ENCODE data around the gene MYBBP1A.

DNA sequence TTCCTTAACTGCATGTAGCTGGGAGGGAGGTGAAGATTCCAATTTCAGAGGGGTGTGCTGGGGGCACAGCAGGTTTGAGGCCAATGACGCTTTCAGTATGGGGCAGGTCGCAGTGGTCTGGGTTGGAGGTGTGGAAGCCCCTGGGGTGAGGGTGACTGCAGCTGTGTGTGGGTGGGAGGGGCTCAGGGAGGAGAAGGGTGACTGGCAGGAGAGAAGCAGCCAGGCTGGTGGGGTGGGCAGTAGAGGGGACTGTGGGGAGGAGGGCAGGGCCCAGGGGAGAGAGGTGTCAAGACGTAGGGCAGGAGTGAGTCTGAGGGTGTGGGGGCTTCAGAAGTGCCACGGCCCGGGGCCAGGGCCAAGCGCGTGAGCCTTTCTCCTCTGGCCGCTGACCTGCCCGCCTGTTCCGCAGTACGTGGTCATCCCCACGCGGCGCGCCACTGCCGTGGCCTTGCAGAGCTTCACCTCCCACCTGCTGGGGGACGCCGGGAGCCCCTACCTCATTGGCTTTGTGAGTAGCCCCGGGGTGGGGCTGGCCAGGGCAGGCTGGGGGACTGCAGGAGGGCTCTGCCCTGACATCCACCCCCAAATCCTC, 19.4 kb downstream of the MYBBP1A start:
- no peak for TF ChIP-seq CTCF (IDR thresholded peaks at IDR 0.05; ENCODE audit: low read depth, low read length, missing input control)
- TF ChIP-seq MAX (IDR thresholded peaks at IDR 0.05), result no peak
- TF ChIP-seq EGR1 (IDR thresholded peaks at IDR 0.05; ENCODE audit: low read depth in 2 of 2), result no peak

Measured in liver (tissue), 3 donors.